Hepatocyte (in vitro differentiated cells): ENCODE measurements around the gene FXYD5. TPM values are rescaled to one million over a fixed set of nuclear protein-coding genes. Genes with fewer than 3 reads are reported as not detected.

Experiments used
- DNase-seq: peaks from one replicate; pipeline ENCODE4 v3.0.0-alpha.2; 2016; ENCODE audit warnings: low spot score
- H2AFZ ChIP-seq: fragments of 200-600 bp; sonication (generic); 2 replicates; pipeline ENCODE4 v1.6.0; 2016; ENCODE audit warnings: antibody characterized with exemption, mild to moderate bottlenecking
- H3K27ac ChIP-seq: fragments of 200-600 bp; sonication (generic); 2 replicates; pipeline ENCODE4 v1.5.1; 2016; ENCODE audit warnings: mild to moderate bottlenecking
- H3K27me3 ChIP-seq: fragments of 200-600 bp; sonication (generic); 2 replicates; pipeline ENCODE4 v1.6.1; 2016
- H3K36me3 ChIP-seq: fragments of 200-600 bp; sonication (generic); replicated peaks from 2 replicates; pipeline ENCODE4 v1.5.1; 2016; ENCODE audit warnings: low read depth; ENCODE audit not compliant: insufficient read depth
- H3K4me1 ChIP-seq: fragments of 200-600 bp; sonication (generic); 2 replicates; pipeline ENCODE4 v1.5.1; 2016; ENCODE audit warnings: mild to moderate bottlenecking, moderate library complexity; ENCODE audit not compliant: insufficient read depth
- H3K4me2 ChIP-seq: fragments of 200-600 bp; sonication (generic); 2 replicates; pipeline ENCODE4 v1.6.0; 2016
- H3K4me3 ChIP-seq: fragments of 200-600 bp; sonication (generic); 2 replicates; pipeline ENCODE4 v1.5.1; 2016; ENCODE audit warnings: mild to moderate bottlenecking
- H3K79me2 ChIP-seq: fragments of 200-600 bp; sonication (generic); 2 replicates; pipeline ENCODE4 v1.6.0; 2017; ENCODE audit warnings: mild to moderate bottlenecking
- H3K9me2 ChIP-seq: fragments of 200-600 bp; sonication (generic); replicated peaks from 2 replicates; pipeline ENCODE4 v1.6.0; 2017; ENCODE audit warnings: mild to moderate bottlenecking; ENCODE audit not compliant: insufficient read depth
- H3K9me3 ChIP-seq: fragments of 200-600 bp; sonication (generic); 2 replicates; pipeline ENCODE4 v1.5.1; 2016; ENCODE audit warnings: low read depth, mild to moderate bottlenecking
- H4K20me1 ChIP-seq: fragments of 200-600 bp; sonication (generic); 2 replicates; pipeline ENCODE4 v1.6.0; 2016; ENCODE audit warnings: mild to moderate bottlenecking; ENCODE audit not compliant: insufficient read depth, poor library complexity, severe bottlenecking
- CTCF ChIP-seq: fragments of 200-600 bp; sonication (generic); IDR thresholded peaks from 2 replicates; pipeline ENCODE4 v1.5.1; 2016; ENCODE audit warnings: antibody characterized with exemption, mild to moderate bottlenecking; ENCODE audit not compliant: poor library complexity
- EZH2 ChIP-seq: fragments of 200-600 bp; sonication (generic); IDR thresholded peaks from 2 replicates; pipeline ENCODE4 v1.6.1; 2016; ENCODE audit warnings: antibody characterized with exemption, mild to moderate bottlenecking, borderline replicate concordance
- EZH2phosphoT487 ChIP-seq: fragments of 200-600 bp; sonication (generic); IDR thresholded peaks from one replicate; pipeline ENCODE4 v1.6.1; 2018; ENCODE audit warnings: antibody characterized with exemption, mild to moderate bottlenecking, low read depth, moderate library complexity; ENCODE audit not compliant: unreplicated experiment, severe bottlenecking
- WGBS: methylation state at CpG from one replicate; pipeline ENCODE4 v1.1.6; 2016; ENCODE audit warnings: low lambda C conversion rate; ENCODE audit errors: missing lambda C conversion rate; 5-methylcytosine and 5-hydroxymethylcytosine counted together
- polyA plus RNA-seq: library from polyadenylated mRNA; unstranded; fragments of >200 nt; fragmentation: Nextera tagmentation; extraction: Ambion mirVana; gene quantifications from 2 replicates; pipeline ENCODE4 v1.2.1, GENCODE V29; 2016
- total RNA-seq: library from RNA; depleted of rRNA; stranded (reverse); fragments of >200 nt; gene quantifications from 2 replicates; pipeline ENCODE4 v1.2.3, GENCODE V29; 2014

Gene FXYD5
- total and polyA plus RNA-seq, 2 experiments from 2014 or later: 36.4 to 81.1 TPM

GRCh38 chr19:35179830-35180229 lies 25.3 kb downstream of the FXYD5 start:
- no peaks in the 10 kb centered on the region for H3K4me1 ChIP-seq
- no peak overlapping the region for H3K4me2 ChIP-seq
- H4K20me1 ChIP-seq: no peaks in the 10 kb centered on the region
- no peaks in the 10 kb centered on the region for H3K9me2 ChIP-seq
- H3K27me3 ChIP-seq: no peaks in the 10 kb centered on the region
- H3K4me3 ChIP-seq: no peak overlapping the region
- 92% methylated on average over 3 of the region's 3 CpGs for WGBS
- no peaks in the 10 kb centered on the region for H3K79me2 ChIP-seq
- no peak overlapping the region for H2AFZ ChIP-seq
- no peak overlapping the region for H3K27ac ChIP-seq
- no peak for DNase-seq
- H3K36me3 ChIP-seq: no peaks in the 10 kb centered on the region
- no peak for TF ChIP-seq CTCF
- no peak for TF ChIP-seq EZH2
- TF ChIP-seq EZH2phosphoT487: no peak
- H3K9me3 ChIP-seq: no peaks in the 10 kb centered on the region

- DNase-seq: no peak
- 89% methylated on average over 1 of the region's 1 CpG for WGBS
Measured at GRCh38 chr19:35181387-35181786, 26.9 kb downstream of the FXYD5 start.

GRCh38 chr19:35184267-35184666 lies 29.7 kb downstream of the FXYD5 start:
- H3K36me3 ChIP-seq: no peaks in the 10 kb centered on the region
- H3K27ac ChIP-seq: no peak overlapping the region
- H3K9me3 ChIP-seq: no peaks in the 10 kb centered on the region
- TF ChIP-seq CTCF (no peak), EZH2phosphoT487 (no peak), EZH2 (no peak)
- H3K4me1 ChIP-seq: no peaks in the 10 kb centered on the region
- DNase-seq: no peak
- no peak overlapping the region for H3K4me3 ChIP-seq
- no peaks in the 10 kb centered on the region for H3K79me2 ChIP-seq
- no peaks in the 10 kb centered on the region for H3K27me3 ChIP-seq
- H3K9me2 ChIP-seq: no peaks in the 10 kb centered on the region
- WGBS: 85% methylated on average over 1 of the region's 1 CpG
- H2AFZ ChIP-seq: no peak overlapping the region
- no peak overlapping the region for H3K4me2 ChIP-seq
- no peaks in the 10 kb centered on the region for H4K20me1 ChIP-seq

More at GRCh38 chr19:35181387-35181786, 26.9 kb downstream of the FXYD5 start:
- Histone ChIP-seq H3K79me2 (no peaks in the 10 kb centered on the region), H3K9me3 (no peaks in the 10 kb centered on the region), H3K9me2 (no peaks in the 10 kb centered on the region), H3K4me1 (no peaks in the 10 kb centered on the region), H3K36me3 (no peaks in the 10 kb centered on the region), H4K20me1 (no peaks in the 10 kb centered on the region), H3K4me3 (no peak overlapping the region), H3K4me2 (no peak overlapping the region), H2AFZ (no peak overlapping the region), H3K27ac (no peak overlapping the region), H3K27me3 (no peaks in the 10 kb centered on the region)
- TF ChIP-seq EZH2phosphoT487: no peak

- Histone ChIP-seq H3K4me1 (no peaks in the 10 kb centered on the region), H3K4me3 (no peak overlapping the region), H3K4me2 (no peak overlapping the region), H4K20me1 (no peaks in the 10 kb centered on the region), H3K36me3 (no peaks in the 10 kb centered on the region), H3K9me2 (no peaks in the 10 kb centered on the region), H3K79me2 (no peaks in the 10 kb centered on the region), H3K27ac (no peak overlapping the region), H3K27me3 (no peaks in the 10 kb centered on the region), H3K9me3 (no peaks in the 10 kb centered on the region), H2AFZ (no peak overlapping the region)
- 87% methylated on average over 2 of the region's 2 CpGs for WGBS
- no peak for TF ChIP-seq EZH2
- TF ChIP-seq EZH2phosphoT487: no peak
- TF ChIP-seq CTCF: no peak
- no peak for DNase-seq
Measured at GRCh38 chr19:35184884-35185283, 30.3 kb downstream of the FXYD5 start.
